ENCODE data around the gene TPRG1L. TPM values are rescaled to one million over a fixed set of nuclear protein-coding genes. Genes with fewer than 3 reads are reported as not detected.

TPRG1L gene
- total RNA-seq, 2 donors from 2014 or later: 11.9 to 18.4 TPM

GRCh38 chr1:3654549-3655281 lies 29.9 kb downstream of the TPRG1L start:
- H3K27me3 Mint-ChIP-seq: peaks cover 32 to 42% of the 10 kb centered on the region in 2 donors
- no peaks in the 10 kb centered on the region for H3K9me3 Mint-ChIP-seq
- no peak for ATAC-seq
- H3K36me3 Mint-ChIP-seq: no peaks in the 10 kb centered on the region
- DNase-seq (ENCODE audit: low spot score): no peak
- H3K27ac Mint-ChIP-seq: no peak overlapping the region
- no peak overlapping the region for H3K4me3 Mint-ChIP-seq
- H3K4me1 Mint-ChIP-seq (ENCODE audit: low read depth in 2 of 2): peaks cover 3 to 5% of the 10 kb centered on the region in 2 donors

- H3K9me3 Mint-ChIP-seq: no peaks in the 10 kb centered on the region
- H3K4me3 Mint-ChIP-seq: peak overlapping the region; percentile 55
- no peak for DNase-seq (ENCODE audit: low spot score)
- H3K27ac Mint-ChIP-seq: no peak overlapping the region
- peaks cover 29 to 42% of the 10 kb centered on the region in 2 donors for H3K27me3 Mint-ChIP-seq
- peak; percentile 57 to 81 for ATAC-seq
- H3K4me1 Mint-ChIP-seq (ENCODE audit: low read depth in 2 of 2): peaks cover 0 to 5% of the 10 kb centered on the region in 2 donors
- H3K36me3 Mint-ChIP-seq: no peaks in the 10 kb centered on the region
Measured at GRCh38 chr1:3656450-3657095, 31.8 kb downstream of the TPRG1L start.

GRCh38 chr1:3657096-3657475 lies 32.3 kb downstream of the TPRG1L start:
- Mint-ChIP-seq H3K27me3 (peaks cover 29 to 42% of the 10 kb centered on the region in 2 donors), H3K4me1 (ENCODE audit: low read depth in 2 of 2) (peaks cover 0 to 5% of the 10 kb centered on the region in 2 donors), H3K27ac (no peak overlapping the region), H3K36me3 (no peaks in the 10 kb centered on the region), H3K9me3 (no peaks in the 10 kb centered on the region), H3K4me3 (peak overlapping the region; percentile 55)
- DNase-seq (ENCODE audit: low spot score) (no peak), ATAC-seq (no peak)

DNA sequence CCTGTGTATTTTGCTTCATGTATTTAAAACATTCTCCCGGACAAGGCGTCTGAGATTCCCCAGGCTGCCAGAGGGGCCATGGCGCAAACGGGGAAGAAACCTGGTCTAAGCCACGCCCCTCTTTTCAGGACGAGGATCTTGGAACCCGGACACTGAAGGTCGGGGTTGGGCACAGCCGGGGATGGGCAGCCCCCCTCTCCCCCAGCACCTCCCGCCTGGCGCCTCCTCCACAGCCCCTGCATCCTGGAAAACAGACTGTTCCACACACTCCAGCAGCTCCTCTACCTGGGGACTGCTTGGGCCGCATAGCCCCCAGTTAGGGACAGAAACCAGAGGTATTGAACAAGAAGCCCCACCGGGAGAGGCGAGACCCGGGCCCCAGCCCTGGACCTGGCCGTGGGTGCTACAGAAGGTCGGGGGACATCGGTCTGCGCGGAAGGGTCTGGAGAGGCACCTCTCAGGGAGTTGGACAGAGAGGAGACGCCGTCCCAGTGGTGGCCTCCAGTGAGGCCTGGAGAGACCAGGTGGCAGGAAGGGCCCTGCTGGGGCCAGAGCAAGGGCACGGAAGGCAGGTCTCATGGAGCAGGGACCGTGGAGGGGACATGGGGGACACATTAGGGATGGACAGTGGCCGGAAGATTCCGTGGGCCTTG lies 32.9 kb downstream of the TPRG1L start:
- H3K27ac Mint-ChIP-seq: no peak overlapping the region
- no peaks in the 10 kb centered on the region for H3K9me3 Mint-ChIP-seq
- H3K36me3 Mint-ChIP-seq: no peaks in the 10 kb centered on the region
- ATAC-seq (no peak), DNase-seq (ENCODE audit: low spot score) (no peak)
- no peak overlapping the region for H3K4me3 Mint-ChIP-seq
- peaks cover 0 to 5% of the 10 kb centered on the region in 2 donors for H3K4me1 Mint-ChIP-seq (ENCODE audit: low read depth in 2 of 2)
- peaks cover 29 to 42% of the 10 kb centered on the region in 2 donors for H3K27me3 Mint-ChIP-seq

DNA sequence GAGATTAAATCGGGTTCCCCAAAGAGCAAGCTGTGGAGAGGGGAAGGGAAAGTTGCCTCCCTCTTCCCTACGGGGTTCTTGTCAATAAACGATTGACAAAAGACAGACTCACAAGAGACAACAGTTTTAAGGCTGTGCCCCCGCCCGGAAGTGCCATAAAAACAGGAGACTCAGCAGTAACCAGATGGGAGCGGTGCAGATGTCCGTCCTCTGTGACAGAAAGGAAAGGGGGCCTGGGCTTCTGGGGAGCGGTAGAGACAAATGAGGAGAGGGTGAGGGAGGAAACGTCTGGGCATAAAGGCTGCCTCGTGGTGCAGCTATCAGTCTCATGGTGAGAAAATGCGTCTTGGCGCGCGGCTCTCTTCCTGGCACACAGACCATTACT lies 33.4 kb downstream of the TPRG1L start:
- ATAC-seq (no peak), DNase-seq (ENCODE audit: low spot score) (no peak)
- Mint-ChIP-seq H3K9me3 (no peaks in the 10 kb centered on the region), H3K36me3 (no peaks in the 10 kb centered on the region), H3K4me1 (ENCODE audit: low read depth in 2 of 2) (peaks cover 0 to 5% of the 10 kb centered on the region in 2 donors), H3K27ac (no peak overlapping the region), H3K27me3 (peaks cover 28 to 41% of the 10 kb centered on the region in 2 donors), H3K4me3 (no peak overlapping the region)

GRCh38 chr1:3659093-3659492 lies 34.3 kb downstream of the TPRG1L start:
- H3K9me3 Mint-ChIP-seq: no peaks in the 10 kb centered on the region
- ATAC-seq (no peak), DNase-seq (ENCODE audit: low spot score) (no peak)
- H3K27me3 Mint-ChIP-seq: peaks cover 20 to 32% of the 10 kb centered on the region in 2 donors
- no peaks in the 10 kb centered on the region for H3K36me3 Mint-ChIP-seq
- H3K27ac Mint-ChIP-seq: no peak overlapping the region
- H3K4me1 Mint-ChIP-seq (ENCODE audit: low read depth in 2 of 2): peaks cover 0 to 5% of the 10 kb centered on the region in 2 donors
- H3K4me3 Mint-ChIP-seq: no peak overlapping the region

GRCh38 chr1:3660704-3661103 lies 35.9 kb downstream of the TPRG1L start:
- Mint-ChIP-seq H3K27me3 (peaks cover 13 to 20% of the 10 kb centered on the region in 2 donors), H3K27ac (no peak overlapping the region)
- ATAC-seq: peak in 1 of 2 donors; percentile 54

DNA sequence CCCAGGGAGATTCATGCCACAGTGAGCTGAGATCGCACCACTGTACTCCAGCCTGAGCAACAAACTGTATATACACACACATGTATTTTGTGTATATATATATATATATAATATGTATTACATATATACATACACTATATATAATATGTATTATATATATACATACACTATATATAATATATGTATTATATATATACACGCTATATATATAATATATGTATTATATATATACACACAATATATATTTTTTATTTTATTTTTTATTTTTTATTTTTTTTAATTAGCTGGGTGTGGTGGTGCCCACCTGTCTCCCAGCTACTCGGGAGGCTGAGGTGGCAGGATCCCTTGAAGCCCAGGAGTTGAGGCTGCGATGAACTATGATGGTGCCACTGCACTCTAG lies 36.8 kb downstream of the TPRG1L start:
- Mint-ChIP-seq H3K27me3 (peaks cover 11 to 13% of the 10 kb centered on the region in 2 donors), H3K9me3 (no peaks in the 10 kb centered on the region), H3K27ac (no peak overlapping the region), H3K4me3 (no peak overlapping the region), H3K4me1 (ENCODE audit: low read depth in 2 of 2) (no peaks in the 10 kb centered on the region), H3K36me3 (no peaks in the 10 kb centered on the region)
- no peak for DNase-seq (ENCODE audit: low spot score)
- no peak for ATAC-seq

More at GRCh38 chr1:3660704-3661103, 35.9 kb downstream of the TPRG1L start:
- Mint-ChIP-seq H3K4me1 (ENCODE audit: low read depth in 2 of 2) (peaks cover 0 to 5% of the 10 kb centered on the region in 2 donors), H3K9me3 (no peaks in the 10 kb centered on the region), H3K36me3 (no peaks in the 10 kb centered on the region), H3K4me3 (no peak overlapping the region)
- DNase-seq (ENCODE audit: low spot score): no peak

DNA sequence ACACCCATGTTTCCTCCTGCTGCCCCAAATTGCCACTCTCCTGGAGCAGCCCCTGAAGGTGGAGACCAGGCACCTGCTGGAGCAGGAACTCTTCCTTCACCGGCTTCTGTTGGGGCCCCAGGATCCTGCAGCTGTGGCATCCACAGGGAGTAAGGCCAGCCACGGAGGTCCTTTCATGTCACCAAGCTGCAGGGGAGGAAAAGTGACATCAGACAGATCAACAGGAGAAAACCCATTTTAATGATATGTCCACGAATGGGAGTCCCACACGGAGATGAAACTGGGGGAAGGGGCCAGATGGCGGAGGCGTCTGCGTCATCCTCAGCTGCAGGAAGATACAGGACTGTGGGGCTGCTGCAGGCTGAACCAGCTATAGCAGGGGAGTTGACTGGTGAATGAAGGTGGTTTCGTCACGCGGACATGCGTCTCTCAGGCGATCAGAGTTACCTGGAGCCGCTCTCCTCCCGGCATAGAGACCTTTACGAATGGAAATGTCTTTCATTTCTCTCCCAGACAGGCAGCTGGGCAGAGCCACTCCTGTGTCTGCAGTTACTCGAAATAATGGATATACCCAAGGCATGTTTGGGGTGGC lies 37.4 kb downstream of the TPRG1L start:
- H3K36me3 Mint-ChIP-seq: no peaks in the 10 kb centered on the region
- peaks cover 11 to 13% of the 10 kb centered on the region in 2 donors for H3K27me3 Mint-ChIP-seq
- no peak for DNase-seq (ENCODE audit: low spot score)
- no peak overlapping the region for H3K4me3 Mint-ChIP-seq
- no peak for ATAC-seq
- H3K9me3 Mint-ChIP-seq: no peaks in the 10 kb centered on the region
- H3K4me1 Mint-ChIP-seq (ENCODE audit: low read depth in 2 of 2): no peaks in the 10 kb centered on the region
- H3K27ac Mint-ChIP-seq: no peak overlapping the region

DNA sequence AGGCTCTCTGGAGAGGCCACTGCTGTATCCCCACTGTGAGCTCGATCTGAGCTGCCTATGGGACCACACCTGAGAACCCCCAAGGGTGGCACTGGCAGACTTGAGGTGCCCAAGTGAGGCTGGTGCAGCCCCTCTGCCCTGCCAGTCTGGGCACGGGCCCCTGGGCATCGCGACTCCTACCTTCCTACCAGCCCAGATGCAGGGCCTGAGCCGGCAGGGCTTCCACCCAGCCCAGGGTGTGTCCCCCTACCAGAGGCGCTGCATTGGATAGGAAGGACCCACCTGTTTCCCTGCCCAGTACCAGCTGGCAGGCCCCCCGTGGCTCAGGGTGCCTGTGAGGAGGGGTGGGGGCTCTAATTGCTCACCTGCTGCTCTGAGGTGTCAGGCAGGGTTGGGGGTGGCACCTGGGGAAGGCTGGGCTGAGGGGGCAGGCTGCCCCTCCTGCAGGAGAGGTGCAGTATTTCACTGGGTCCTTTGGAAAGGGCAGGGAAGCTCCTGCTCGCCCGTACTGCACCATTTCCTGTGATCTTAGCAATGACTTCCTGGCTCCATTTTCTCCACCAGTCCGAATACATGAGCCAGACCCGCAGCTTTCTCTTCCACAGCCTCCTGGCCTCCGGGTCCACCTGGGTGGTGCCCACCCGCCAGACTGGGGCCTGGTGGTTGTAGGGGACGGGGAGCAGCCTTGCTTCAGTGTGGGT lies 39.3 kb downstream of the TPRG1L start:
- no peak overlapping the region for H3K27ac Mint-ChIP-seq
- H3K4me1 Mint-ChIP-seq (ENCODE audit: low read depth in 2 of 2): peaks cover 0 to 5% of the 10 kb centered on the region in 2 donors

GRCh38 chr1:3664700-3665375 lies 40.0 kb downstream of the TPRG1L start:
- Mint-ChIP-seq H3K4me3 (no peak overlapping the region), H3K9me3 (no peaks in the 10 kb centered on the region), H3K27ac (no peak overlapping the region), H3K4me1 (ENCODE audit: low read depth in 2 of 2) (peaks cover 0 to 5% of the 10 kb centered on the region in 2 donors), H3K36me3 (no peaks in the 10 kb centered on the region), H3K27me3 (peaks cover 8 to 12% of the 10 kb centered on the region in 2 donors)
- ATAC-seq (no peak), DNase-seq (ENCODE audit: low spot score) (no peak)

More for the DNA sequence above, 39.3 kb downstream of the TPRG1L start:
- H3K36me3 Mint-ChIP-seq: no peaks in the 10 kb centered on the region
- ATAC-seq (peak in 1 of 2 donors; percentile 14), DNase-seq (ENCODE audit: low spot score) (no peak)
- H3K9me3 Mint-ChIP-seq: no peaks in the 10 kb centered on the region
- H3K27me3 Mint-ChIP-seq: peaks cover 10 to 13% of the 10 kb centered on the region in 2 donors
- H3K4me3 Mint-ChIP-seq: no peak overlapping the region

GRCh38 chr1:3668148-3668547 lies 43.3 kb downstream of the TPRG1L start:
- Mint-ChIP-seq H3K9me3 (no peaks in the 10 kb centered on the region), H3K4me1 (ENCODE audit: low read depth in 2 of 2) (peaks cover 0 to 5% of the 10 kb centered on the region in 2 donors), H3K27ac (no peak overlapping the region), H3K4me3 (no peak overlapping the region), H3K36me3 (no peaks in the 10 kb centered on the region), H3K27me3 (peaks cover 8 to 15% of the 10 kb centered on the region in 2 donors)
- no peak for DNase-seq (ENCODE audit: low spot score)
- ATAC-seq: no peak

All from natural killer cell treated with Interleukin-12 subunit alpha and Interleukin-12 subunit beta and Interleukin-15 and Interleukin-18, amount 100 ng/mL, for 72 hours (primary cell).